Activated naive CD4-positive, alpha-beta T cell treated with anti-CD3 and anti-CD28 coated beads, Interleukin-2, amount 50 U/mL, for 24 hours (primary cell): Measurements from ENCODE around the gene HOXD12.

Experiments
- H3K27ac Mint-ChIP-seq: one replicate; pipeline ENCODE4 v1.8.0; 2021; ENCODE audit warnings: mild to moderate bottlenecking, mixed read lengths
- H3K27me3 Mint-ChIP-seq: one replicate; pipeline ENCODE4 v1.8.0; 2021; ENCODE audit warnings: mixed read lengths
- H3K36me3 Mint-ChIP-seq: one replicate; pipeline ENCODE4 v1.8.0; 2021; ENCODE audit warnings: mixed read lengths
- H3K4me1 Mint-ChIP-seq: one replicate; pipeline ENCODE4 v1.8.0; 2021; ENCODE audit warnings: mixed read lengths
- H3K4me3 Mint-ChIP-seq: one replicate; pipeline ENCODE4 v1.8.0; 2021; ENCODE audit warnings: mild to moderate bottlenecking, mixed read lengths
- H3K9me3 Mint-ChIP-seq: one replicate; pipeline ENCODE4 v1.8.0; 2021; ENCODE audit warnings: mixed read lengths

The HOXD12 gene

GRCh38 chr2:176148751-176149421 is 49.3 kb downstream of the HOXD12 start:
- H3K9me3 Mint-ChIP-seq = peaks cover 5% of the 10 kb centered on the region
- H3K4me3 Mint-ChIP-seq = no peak overlapping the region
- no peaks in the 10 kb centered on the region for H3K4me1 Mint-ChIP-seq

GRCh38 chr2:176149481-176149938 is 49.9 kb downstream of the HOXD12 start:
- Mint-ChIP-seq H3K27me3 (peaks cover 68% of the 10 kb centered on the region), H3K4me1 (no peaks in the 10 kb centered on the region), H3K27ac (no peak overlapping the region), H3K9me3 (peaks cover 5% of the 10 kb centered on the region), H3K36me3 (peaks cover 3% of the 10 kb centered on the region), H3K4me3 (no peak overlapping the region)

More at GRCh38 chr2:176148751-176149421, 49.3 kb downstream of the HOXD12 start:
- H3K27ac Mint-ChIP-seq = no peak overlapping the region
- peaks cover 3% of the 10 kb centered on the region for H3K36me3 Mint-ChIP-seq
- H3K27me3 Mint-ChIP-seq = peaks cover 67% of the 10 kb centered on the region

GRCh38 chr2:176149939-176150583 is 50.5 kb downstream of the HOXD12 start:
- H3K4me1 Mint-ChIP-seq = no peaks in the 10 kb centered on the region
- no peak overlapping the region for H3K4me3 Mint-ChIP-seq
- no peak overlapping the region for H3K27ac Mint-ChIP-seq
- H3K36me3 Mint-ChIP-seq = peaks cover 3% of the 10 kb centered on the region
- peaks cover 5% of the 10 kb centered on the region for H3K9me3 Mint-ChIP-seq
- peaks cover 70% of the 10 kb centered on the region for H3K27me3 Mint-ChIP-seq

- Mint-ChIP-seq H3K9me3 (peaks cover 5% of the 10 kb centered on the region), H3K36me3 (peaks cover 3% of the 10 kb centered on the region), H3K27ac (no peak overlapping the region), H3K27me3 (peaks cover 69% of the 10 kb centered on the region), H3K4me1 (no peaks in the 10 kb centered on the region), H3K4me3 (no peak overlapping the region)
These were observed 51.2 kb downstream of the HOXD12 start for GRCh38 chr2:176150584-176151441.

DNA sequence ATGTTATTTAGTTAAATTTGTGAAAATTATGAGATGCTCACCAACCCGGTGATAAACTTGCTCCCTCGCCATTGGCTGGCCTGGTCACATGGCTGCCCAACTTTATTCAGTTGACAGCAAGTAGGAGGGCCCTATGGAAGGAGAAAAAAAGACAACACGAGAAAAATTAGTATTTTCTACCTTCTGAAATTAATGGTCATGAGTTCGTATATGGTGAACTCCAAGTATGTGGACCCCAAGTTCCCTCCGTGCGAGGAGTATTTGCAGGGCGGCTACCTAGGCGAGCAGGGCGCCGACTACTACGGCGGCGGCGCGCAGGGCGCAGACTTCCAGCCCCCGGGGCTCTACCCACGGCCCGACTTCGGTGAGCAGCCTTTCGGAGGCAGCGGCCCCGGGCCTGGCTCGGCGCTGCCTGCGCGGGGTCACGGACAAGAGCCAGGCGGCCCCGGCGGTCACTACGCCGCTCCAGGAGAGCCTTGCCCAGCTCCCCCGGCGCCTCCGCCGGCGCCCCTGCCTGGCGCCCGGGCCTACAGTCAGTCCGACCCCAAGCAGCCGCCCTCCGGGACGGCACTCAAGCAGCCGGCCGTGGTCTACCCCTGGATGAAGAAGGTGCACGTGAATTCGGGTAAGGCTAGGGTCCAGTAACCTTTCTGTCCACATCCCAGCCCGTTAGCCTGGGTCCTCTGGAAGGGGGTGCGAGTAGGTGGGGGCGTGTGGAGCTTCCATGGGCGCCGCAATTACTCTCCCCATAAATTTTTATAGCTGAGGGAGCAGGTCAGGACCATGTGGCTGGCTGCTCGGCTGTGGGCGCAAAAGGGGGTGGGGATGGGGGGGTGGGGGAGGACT is 52.1 kb downstream of the HOXD12 start, which contains the start of gene HOXD4:
Gene HOXD4, plus strand, starts transcription at position 109 of the 846 bp plus-strand sequence. Its CDS starts 84 bp downstream, at position 193.
- Mint-ChIP-seq H3K27ac (no peak within 1 kb of the TSS), H3K9me3 (peaks cover 5% of the 10 kb centered on the region), H3K4me3 (no peak within 1 kb of the TSS), H3K27me3 (peaks cover 64% of the 10 kb centered on the region), H3K36me3 (peaks cover 3% of the 10 kb centered on the region), H3K4me1 (no peaks in the 10 kb centered on the region)
